Mucosa of stomach (tissue), 1 donor: Measurements from ENCODE around the gene NPPA.
"Not testable (repeated sequence)": the region's sequence is repeated elsewhere in the genome, so short reads cannot be mapped to it uniquely, and the experiment has no call there.

Source experiments
- H3K27me3 ChIP-seq: one replicate; pipeline ENCODE4 v1.7.0; 2013; ENCODE audit warnings: mild to moderate bottlenecking, low read length; ENCODE audit not compliant: control insufficient read depth, insufficient read depth
- H3K36me3 ChIP-seq: one replicate; pipeline ENCODE4 v1.7.0; 2013; ENCODE audit warnings: low read length; ENCODE audit not compliant: control insufficient read depth, insufficient read depth
- H3K4me1 ChIP-seq: one replicate; pipeline ENCODE4 v1.7.0; 2013; ENCODE audit warnings: mild to moderate bottlenecking, low read length; ENCODE audit not compliant: control insufficient read depth, insufficient read depth
- H3K4me3 ChIP-seq: one replicate; pipeline ENCODE4 v1.7.0; 2013; ENCODE audit warnings: low read length
- H3K9ac ChIP-seq: one replicate; pipeline ENCODE4 v1.7.0; 2013; ENCODE audit warnings: mild to moderate bottlenecking, low read length, moderate library complexity
- H3K9me3 ChIP-seq: one replicate; pipeline ENCODE4 v1.7.0; 2013; ENCODE audit warnings: mild to moderate bottlenecking, low read length, moderate library complexity; ENCODE audit not compliant: control insufficient read depth
- donor health status: Pancreatic carcinoma.

Gene NPPA

GRCh38 chr1:11813021-11813420, 34.6 kb downstream of the NPPA start:
- H3K9ac ChIP-seq: no peak overlapping the region
- no peaks in the 10 kb centered on the region for H3K4me1 ChIP-seq
- H3K27me3 ChIP-seq: no peaks in the 10 kb centered on the region
- no peaks in the 10 kb centered on the region for H3K9me3 ChIP-seq
- H3K4me3 ChIP-seq: no peak overlapping the region
- H3K36me3 ChIP-seq: no peaks in the 10 kb centered on the region

- no peaks in the 10 kb centered on the region for H3K36me3 ChIP-seq
- H3K4me3 ChIP-seq: peak overlapping the region; percentile 70
- peak overlapping the region; percentile 87 for H3K9ac ChIP-seq
- H3K4me1 ChIP-seq: peaks cover 43% of the 10 kb centered on the region
- H3K9me3 ChIP-seq: no peaks in the 10 kb centered on the region
- H3K27me3 ChIP-seq: no peaks in the 10 kb centered on the region
These were observed 40.5 kb downstream of the NPPA start for GRCh38 chr1:11807133-11807532.

GRCh38 chr1:11806307-11806936, 41.2 kb downstream of the NPPA start:
- peaks cover 45% of the 10 kb centered on the region for H3K4me1 ChIP-seq
- no peaks in the 10 kb centered on the region for H3K9me3 ChIP-seq
- peak overlapping the region; percentile 70 for H3K4me3 ChIP-seq

DNA sequence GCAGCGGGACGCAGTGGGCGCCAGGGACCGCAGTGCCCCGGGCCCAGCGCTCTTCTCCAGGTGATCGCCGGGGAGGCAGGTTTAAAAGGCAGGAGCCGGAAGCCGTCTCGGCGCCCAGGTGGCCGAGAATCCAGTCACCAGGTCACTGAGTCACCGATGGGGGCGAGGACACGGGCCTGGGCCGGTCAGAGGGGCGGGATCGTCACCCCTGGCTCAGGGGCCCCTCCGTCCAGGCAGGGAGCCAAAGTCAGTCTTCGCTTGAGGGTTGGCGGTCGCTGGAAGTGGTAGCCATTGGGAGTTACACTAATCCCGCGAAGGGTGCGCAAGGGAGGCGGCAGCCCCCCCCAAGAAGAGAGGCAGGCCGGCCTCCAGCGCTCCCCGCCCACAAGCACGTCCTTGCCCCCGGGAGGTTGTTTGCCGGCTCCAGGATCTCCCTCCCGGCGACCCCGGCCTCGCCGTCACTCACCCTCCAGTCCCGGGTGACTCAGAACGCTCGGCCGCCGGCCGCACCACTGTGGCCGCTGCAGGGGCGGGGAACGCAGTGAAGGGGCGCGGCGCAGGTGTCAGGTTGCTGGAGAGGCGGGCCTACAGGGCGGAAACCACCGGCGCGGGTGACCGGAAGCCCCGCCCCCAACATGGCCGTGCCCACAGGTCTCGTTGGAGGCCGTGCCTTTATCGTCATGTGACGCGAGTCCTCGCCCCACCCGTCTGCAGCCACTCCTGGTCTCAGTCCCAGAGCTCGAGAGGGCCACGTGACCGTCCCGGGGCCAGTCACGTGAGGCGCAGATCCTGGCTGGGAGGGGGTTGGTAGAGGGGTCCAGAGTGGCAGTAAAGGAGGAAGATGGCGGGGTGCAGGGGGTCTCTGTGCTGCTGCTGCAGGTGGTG, 41.9 kb downstream of the NPPA start, which contains the start of the genes CLCN6 and MTHFR:
TSS of gene CLCN6 (plus strand) at position 770 of the 885 bp plus-strand sequence. CDS start at position 842, 72 bp downstream.
TSS of gene MTHFR (minus strand) at position 543 of the 885 bp plus-strand sequence. CDS start 2,848 bp downstream, outside the sequence.
- H3K36me3 ChIP-seq: peaks cover 6% of the 10 kb centered on the region
- peak within 1 kb of the TSS; percentile 97 for H3K9ac ChIP-seq
- peaks cover 45% of the 10 kb centered on the region for H3K4me1 ChIP-seq

More at GRCh38 chr1:11806307-11806936, 41.2 kb downstream of the NPPA start:
- Histone ChIP-seq H3K27me3 (no peaks in the 10 kb centered on the region), H3K36me3 (no peaks in the 10 kb centered on the region), H3K9ac (peak overlapping the region; percentile 87)

GRCh38 chr1:11804666-11805421, 42.7 kb downstream of the NPPA start:
- peak overlapping the region; percentile 97 for H3K9ac ChIP-seq
- H3K4me1 ChIP-seq: peaks cover 45% of the 10 kb centered on the region
- no peaks in the 10 kb centered on the region for H3K27me3 ChIP-seq
- peak overlapping the region; percentile 90 for H3K4me3 ChIP-seq
- H3K9me3 ChIP-seq: no peaks in the 10 kb centered on the region
- peaks cover 7% of the 10 kb centered on the region for H3K36me3 ChIP-seq

More for the DNA sequence above, 41.9 kb downstream of the NPPA start, which contains the start of the genes CLCN6 and MTHFR:
- Histone ChIP-seq H3K4me3 (peak within 1 kb of the TSS; percentile 90), H3K9me3 (no peaks in the 10 kb centered on the region), H3K27me3 (no peaks in the 10 kb centered on the region)

DNA sequence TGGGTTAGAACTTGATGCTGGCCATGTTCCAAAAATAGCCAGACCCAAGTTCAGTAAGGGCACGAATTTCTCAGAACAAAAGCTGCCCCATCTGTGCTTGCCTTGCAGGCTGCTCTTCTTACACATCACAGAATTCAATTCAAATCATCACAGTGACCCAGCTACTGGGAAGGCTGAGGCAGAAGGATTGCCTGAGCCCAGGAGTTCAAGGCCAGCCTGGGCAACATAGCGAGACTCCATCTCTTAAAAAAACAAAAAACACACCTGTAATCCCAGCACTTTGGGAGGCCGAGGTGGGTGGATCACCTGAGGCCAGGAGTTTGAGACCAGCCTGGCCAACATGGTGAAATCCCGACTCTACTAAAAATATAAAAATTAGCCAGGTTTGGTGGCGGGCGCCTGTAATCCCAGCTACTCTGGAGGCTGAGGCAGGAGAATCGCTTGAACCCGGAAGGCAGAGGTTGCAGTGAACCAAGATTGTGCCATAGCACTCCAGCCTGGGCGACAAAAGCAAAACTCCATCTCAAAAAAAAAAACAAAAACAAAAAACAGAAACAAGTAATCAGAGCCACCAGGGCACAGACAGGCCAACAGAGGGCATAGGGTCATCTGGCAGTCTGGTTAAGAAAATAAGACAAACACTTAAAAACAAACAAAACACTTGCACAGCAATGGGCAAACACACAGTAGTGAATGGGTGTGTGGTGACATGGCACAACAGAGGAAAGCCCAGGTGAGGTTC, 43.5 kb downstream of the NPPA start:
- Histone ChIP-seq H3K4me1 (peaks cover 45% of the 10 kb centered on the region), H3K4me3 (peak overlapping the region; percentile 90), H3K9ac (peak overlapping the region; percentile 97)
- not testable (repeated sequence) for H3K9me3 ChIP-seq, H3K27me3 ChIP-seq, H3K36me3 ChIP-seq

DNA sequence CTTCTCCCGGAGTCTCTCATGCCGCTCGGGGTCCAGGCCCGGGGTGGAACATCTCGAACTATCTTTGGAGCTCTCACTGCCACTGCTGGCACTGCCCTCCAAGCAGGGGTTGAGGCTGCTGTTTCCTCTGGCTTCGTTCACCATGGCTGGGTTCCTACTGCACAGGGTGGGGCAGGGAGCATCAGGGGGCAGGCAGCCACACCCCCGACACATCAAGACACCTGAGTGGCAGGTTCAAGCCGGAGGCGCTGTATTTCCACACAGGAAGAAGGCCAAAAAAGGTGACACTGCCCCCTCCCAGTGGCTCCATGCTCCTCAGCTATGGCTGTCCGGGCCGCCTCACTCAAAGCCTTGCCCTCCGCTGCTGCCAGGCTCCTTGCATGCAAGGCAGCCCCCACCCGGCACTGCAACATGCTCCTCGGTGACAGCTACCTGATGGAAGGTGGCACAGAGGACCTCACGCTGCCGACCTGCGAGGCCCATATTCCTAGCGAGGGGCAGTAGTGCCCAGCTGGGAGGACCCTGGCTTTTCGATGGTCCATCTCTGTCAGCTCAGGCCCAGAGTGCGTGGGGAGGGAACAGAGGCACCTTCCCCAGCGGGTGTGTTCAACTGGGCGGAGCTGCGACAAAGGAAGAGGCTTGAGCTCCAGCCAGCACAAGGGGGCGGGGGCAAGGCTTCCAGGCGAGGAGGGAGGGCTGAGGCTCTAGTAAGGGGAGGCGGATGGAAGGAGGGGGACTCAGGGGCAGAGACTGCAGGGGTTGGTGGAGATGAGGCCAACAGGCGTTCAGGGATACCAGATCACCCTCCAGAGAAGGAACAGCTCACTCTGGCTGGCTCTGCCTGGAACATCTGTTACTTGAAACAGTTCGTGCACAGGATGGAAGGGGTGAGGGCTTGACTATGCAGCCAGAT, 44.4 kb downstream of the NPPA start:
- Histone ChIP-seq H3K4me1 (peaks cover 45% of the 10 kb centered on the region), H3K9me3 (no peaks in the 10 kb centered on the region), H3K36me3 (peaks cover 13% of the 10 kb centered on the region), H3K9ac (peak overlapping the region; percentile 97), H3K27me3 (no peaks in the 10 kb centered on the region), H3K4me3 (peak overlapping the region; percentile 64)

- no peaks in the 10 kb centered on the region for H3K27me3 ChIP-seq
- H3K9me3 ChIP-seq: no peaks in the 10 kb centered on the region
- peaks cover 44% of the 10 kb centered on the region for H3K4me1 ChIP-seq
- peaks cover 13% of the 10 kb centered on the region for H3K36me3 ChIP-seq
- H3K9ac ChIP-seq: peak overlapping the region; percentile 97
- peak overlapping the region; percentile 64 for H3K4me3 ChIP-seq
These were observed 45.0 kb downstream of the NPPA start for GRCh38 chr1:11802616-11802972.

GRCh38 chr1:11800756-11801433, 46.7 kb downstream of the NPPA start:
- Histone ChIP-seq H3K4me1 (peaks cover 31% of the 10 kb centered on the region), H3K27me3 (no peaks in the 10 kb centered on the region), H3K9ac (no peak overlapping the region), H3K9me3 (no peaks in the 10 kb centered on the region), H3K36me3 (peaks cover 17% of the 10 kb centered on the region), H3K4me3 (no peak overlapping the region)

GRCh38 chr1:11800391-11800755, 47.2 kb downstream of the NPPA start:
- Histone ChIP-seq H3K9ac (no peak overlapping the region), H3K27me3 (no peaks in the 10 kb centered on the region), H3K36me3 (peaks cover 23% of the 10 kb centered on the region), H3K4me3 (no peak overlapping the region), H3K4me1 (peaks cover 31% of the 10 kb centered on the region), H3K9me3 (no peaks in the 10 kb centered on the region)
